Right lobe of liver (tissue), 6 donors: ENCODE results near the gene PRADC1. TPM values are rescaled to one million over a fixed set of nuclear protein-coding genes. Genes with fewer than 3 reads are reported as not detected.

ENCODE experiments used
- ATAC-seq, 4 donors: fragments of 200-7000 bp; cut with Tn5 transposase; one replicate each; pipeline ENCODE4 v1.9.1; 2020; ENCODE audit warnings: mild to moderate bottlenecking in 4 of 4, moderate library complexity in 4 of 4
- DNase-seq, 3 donors: peaks; one replicate each; pipeline ENCODE4 v3.0.0-alpha.2; 2020
- H3K27ac ChIP-seq, 3 donors: fragments of 200-600 bp; one replicate each; pipeline ENCODE4 v1.8.0; 2022
- H3K27me3 ChIP-seq, 2 donors: fragments of 200-600 bp; one replicate each; pipeline ENCODE4 v1.8.0; 2022
- H3K36me3 ChIP-seq, 4 donors: fragments of 200-600 bp; sonication (generic) in 1 of 4; one replicate each; pipeline versions ENCODE4 v1.5.1 to v1.8.0; 2017 to 2022; ENCODE audit warnings: control low read depth in 1 of 4
- H3K4me1 ChIP-seq, 4 donors: fragments of 200-600 bp; sonication (generic) in 1 of 4; one replicate each; pipeline versions ENCODE4 v1.5.1 to v1.8.0; 2017 to 2022; ENCODE audit warnings: control low read depth in 1 of 4
- H3K4me3 ChIP-seq, 3 donors: fragments of 200-600 bp; one replicate each; pipeline ENCODE4 v1.8.0; 2022
- H3K9me3 ChIP-seq, 4 donors: fragments of 200-600 bp; sonication (generic) in 1 of 4; one replicate each; pipeline versions ENCODE4 v1.5.1 to v1.8.0; 2017 to 2022; ENCODE audit warnings: control low read depth in 1 of 4
- POLR2A ChIP-seq: fragments of 450-650 bp; IDR thresholded peaks from one replicate; pipeline ENCODE4 v1.6.1; 2017; ENCODE audit warnings: antibody characterized with exemption, mild to moderate bottlenecking
- WGBS: methylation state at CpG from one replicate; pipeline ENCODE4 v1.1.6; 2018; ENCODE audit warnings: low coverage, low lambda C conversion rate; ENCODE audit not compliant: insufficient coverage; ENCODE audit errors: missing lambda C conversion rate; 5-methylcytosine and 5-hydroxymethylcytosine counted together
- intact Hi-C, 2 donors: fragments of 100-400 bp; cut with DNase I; formaldehyde crosslinking; loops; one replicate each; pipeline versions ENCODE4 v1.11.2 to v1.14.1; 2022
- total RNA-seq, 6 experiments: library from RNA; depleted of rRNA in 2 of 6; stranded (reverse); fragments of >200 nt in 2 of 6; fragmentation: NEBNext Ultra II Directional in 3 of 6; extraction: Animal tissue kit (Norgen Biotek cat#: 25700) in 3 of 6; gene quantifications; one replicate each; pipeline versions ENCODE4 v1.1.0 to v1.2.4, GENCODE V29; 2016 to 2023
- TF ChIP-seq, protein P1 (sequence below), 4 donors: fragments of 200-600 bp in 3 of 4; fragments of 450-650 bp in 1 of 4; IDR thresholded peaks; one replicate each; pipeline versions ENCODE4 v1.5.1 to v1.8.0; 2016 to 2022; ENCODE audit warnings: antibody characterized with exemption in 4 of 4, mild to moderate bottlenecking in 2 of 4
- donor health status: DM: no; HTN: yes; CAD: no.
- donor health status: DM: no; HTN: no; CAD: no.
- donor health status: DM: no; HTN: no; CAD: no.
- donor health status: DM: no; HTN: yes; CAD: no.
- donor health status: DM: no; HTN: yes; CAD: no.

The PRADC1 gene
- total RNA-seq, 6 experiments from 2014 or later, result 17.8 to 26.1 (median 22.5) TPM

DNA sequence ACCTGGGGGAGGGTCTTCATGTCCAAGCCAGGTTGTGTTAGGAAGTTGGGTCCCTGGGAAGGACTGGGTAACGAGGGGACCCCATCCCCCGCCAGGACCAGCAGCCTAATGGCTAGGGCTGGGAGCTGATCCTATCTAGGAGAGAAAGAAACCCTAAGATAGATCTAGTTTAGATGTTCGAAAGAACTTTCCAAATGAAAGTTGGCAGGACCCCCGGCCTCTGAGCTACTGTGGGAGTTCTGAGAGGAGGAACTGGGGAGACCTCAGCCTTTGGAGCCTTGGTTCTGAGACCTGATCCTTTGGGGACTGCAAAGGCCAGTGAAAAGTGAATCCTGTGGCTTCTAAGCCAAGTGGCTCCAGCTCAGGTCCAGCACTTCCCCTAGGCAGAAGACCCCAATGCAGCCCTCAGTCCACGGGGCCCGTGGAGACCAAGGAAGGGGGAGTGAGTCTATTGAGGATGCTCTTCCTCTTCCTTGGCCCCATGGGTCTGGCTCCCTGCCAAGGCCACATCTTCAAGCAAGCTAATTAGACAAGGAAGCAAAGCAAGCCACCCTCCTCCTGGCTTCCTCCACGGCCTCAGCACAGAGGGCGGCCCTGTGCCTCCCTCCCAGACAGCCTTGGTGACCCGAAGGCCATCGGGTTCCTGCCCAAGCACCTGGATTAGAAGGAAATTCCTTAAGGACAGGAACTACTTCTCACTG lies 24.5 kb upstream of the PRADC1 start:
- Histone ChIP-seq H3K27me3 (no peaks in the 10 kb centered on the region), H3K9me3 (no peaks in the 10 kb centered on the region), H3K4me3 (no peak overlapping the region), H3K27ac (no peak overlapping the region), H3K4me1 (no peaks in the 10 kb centered on the region), H3K36me3 (peaks cover 0 to 19% (median 10%) of the 10 kb centered on the region in 4 donors)
- 30% methylated on average over 2 of the region's 10 CpGs for WGBS
- intact Hi-C loops, result no loop called here
- ATAC-seq (no peak), DNase-seq (peak in 2 of 3 donors; percentile 40 to 58)
- TF ChIP-seq POLR2A, result no peak
- TF ChIP-seq, protein P1, sequence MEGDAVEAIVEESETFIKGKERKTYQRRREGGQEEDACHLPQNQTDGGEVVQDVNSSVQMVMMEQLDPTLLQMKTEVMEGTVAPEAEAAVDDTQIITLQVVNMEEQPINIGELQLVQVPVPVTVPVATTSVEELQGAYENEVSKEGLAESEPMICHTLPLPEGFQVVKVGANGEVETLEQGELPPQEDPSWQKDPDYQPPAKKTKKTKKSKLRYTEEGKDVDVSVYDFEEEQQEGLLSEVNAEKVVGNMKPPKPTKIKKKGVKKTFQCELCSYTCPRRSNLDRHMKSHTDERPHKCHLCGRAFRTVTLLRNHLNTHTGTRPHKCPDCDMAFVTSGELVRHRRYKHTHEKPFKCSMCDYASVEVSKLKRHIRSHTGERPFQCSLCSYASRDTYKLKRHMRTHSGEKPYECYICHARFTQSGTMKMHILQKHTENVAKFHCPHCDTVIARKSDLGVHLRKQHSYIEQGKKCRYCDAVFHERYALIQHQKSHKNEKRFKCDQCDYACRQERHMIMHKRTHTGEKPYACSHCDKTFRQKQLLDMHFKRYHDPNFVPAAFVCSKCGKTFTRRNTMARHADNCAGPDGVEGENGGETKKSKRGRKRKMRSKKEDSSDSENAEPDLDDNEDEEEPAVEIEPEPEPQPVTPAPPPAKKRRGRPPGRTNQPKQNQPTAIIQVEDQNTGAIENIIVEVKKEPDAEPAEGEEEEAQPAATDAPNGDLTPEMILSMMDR (IDR thresholded peaks at IDR 0.05), result no peak

DNA sequence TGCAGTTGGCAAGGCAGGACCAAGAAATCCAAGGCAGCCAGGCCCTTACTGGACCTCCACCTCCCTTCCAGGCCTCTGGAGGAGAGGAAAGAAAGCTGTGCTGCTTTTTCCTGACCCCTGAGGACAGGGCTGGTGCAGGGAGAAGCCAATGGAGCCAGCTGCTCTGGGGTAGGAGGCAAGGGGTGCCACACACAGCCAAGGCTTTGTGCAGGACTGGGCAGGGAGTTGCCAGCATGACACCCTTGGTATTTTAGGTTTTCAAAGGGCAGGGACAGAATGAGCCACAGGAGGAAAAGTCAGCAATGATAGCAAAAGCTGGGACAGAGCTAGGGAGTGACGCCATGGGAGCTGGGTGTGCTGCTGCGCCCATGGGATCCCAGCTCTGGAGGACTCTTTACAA lies 24.0 kb upstream of the PRADC1 start:
- 100% methylated on average over 2 of the region's 2 CpGs for WGBS
- no peak for ATAC-seq
- Histone ChIP-seq H3K36me3 (peaks cover 0 to 23% (median 13%) of the 10 kb centered on the region in 4 donors), H3K27ac (no peak overlapping the region), H3K27me3 (no peaks in the 10 kb centered on the region), H3K4me1 (no peaks in the 10 kb centered on the region), H3K4me3 (no peak overlapping the region), H3K9me3 (no peaks in the 10 kb centered on the region)
- no peak for DNase-seq
- TF ChIP-seq, protein P1 (IDR thresholded peaks at IDR 0.05), result no peak
- TF ChIP-seq POLR2A, result no peak
- intact Hi-C loops, result no loop called here

DNA sequence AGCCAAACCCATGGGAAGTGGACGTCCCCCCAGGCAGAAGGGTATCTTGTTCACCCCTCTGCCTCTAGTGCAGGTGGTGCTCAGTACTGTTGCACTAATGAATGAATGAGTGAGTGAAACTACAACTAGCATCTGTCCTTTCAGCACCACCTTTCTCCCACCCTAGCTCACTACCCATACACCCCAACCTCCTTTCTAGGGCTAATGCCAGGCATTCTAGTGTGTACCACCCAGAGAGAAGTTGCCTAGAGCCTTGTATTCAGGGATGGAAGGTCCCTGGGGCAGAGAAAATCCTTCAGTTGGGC lies 23.5 kb upstream of the PRADC1 start:
- TF ChIP-seq, protein P1 (IDR thresholded peaks at IDR 0.05), result no peak
- no peak for TF ChIP-seq POLR2A
- H3K36me3 ChIP-seq, result peaks cover 0 to 27% (median 16%) of the 10 kb centered on the region in 4 donors
- no peak overlapping the region for H3K27ac ChIP-seq
- H3K9me3 ChIP-seq, result no peaks in the 10 kb centered on the region
- no peaks in the 10 kb centered on the region for H3K4me1 ChIP-seq
- no peak for DNase-seq
- ATAC-seq, result no peak
- H3K4me3 ChIP-seq, result no peak overlapping the region
- no peaks in the 10 kb centered on the region for H3K27me3 ChIP-seq
- no CpG with 5 or more reads among the region's 1 CpG for WGBS
- intact Hi-C loops, result no loop called here

DNA sequence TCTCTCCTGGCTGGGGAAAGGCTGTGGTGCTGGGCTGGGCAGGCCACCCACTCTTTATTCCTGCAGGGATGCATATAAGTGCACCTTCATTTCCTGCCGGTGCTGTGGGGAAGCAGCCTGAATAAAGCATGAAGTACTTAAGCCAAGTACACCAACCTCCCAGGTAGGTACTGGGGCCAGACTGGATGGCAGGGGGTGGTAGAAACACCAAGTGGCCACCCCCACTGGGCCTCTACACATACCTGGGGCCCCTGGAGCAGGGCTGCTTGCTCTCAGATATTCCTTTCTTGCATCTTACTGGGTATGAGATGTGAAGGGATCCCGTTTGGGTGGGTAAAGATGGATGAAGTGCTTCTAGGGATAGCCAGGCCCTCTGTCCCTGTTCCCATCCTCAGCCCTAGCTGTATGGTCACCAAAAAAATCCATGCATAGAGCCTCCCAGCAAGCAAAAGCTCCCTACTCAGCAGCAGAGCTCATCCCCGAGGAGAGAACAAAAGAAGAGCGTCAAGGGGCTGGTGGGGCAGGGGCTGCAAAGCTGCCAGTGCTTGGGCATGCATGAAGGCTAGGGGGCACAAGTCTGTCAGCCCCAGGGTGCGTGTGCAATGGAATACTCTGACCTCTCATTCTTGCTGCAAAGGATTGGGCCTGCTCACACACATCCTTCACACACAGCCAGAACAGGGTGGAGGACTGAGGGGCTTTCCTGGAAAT lies 23.0 kb upstream of the PRADC1 start:
- H3K9me3 ChIP-seq, result no peaks in the 10 kb centered on the region
- 40% methylated on average over 1 of the region's 5 CpGs for WGBS
- intact Hi-C loops, result no loop called here
- no peaks in the 10 kb centered on the region for H3K4me1 ChIP-seq
- peaks cover 0 to 32% (median 19%) of the 10 kb centered on the region in 4 donors for H3K36me3 ChIP-seq
- ATAC-seq (no peak), DNase-seq (no peak)
- H3K27me3 ChIP-seq, result no peaks in the 10 kb centered on the region
- no peak for TF ChIP-seq POLR2A
- TF ChIP-seq, protein P1 (IDR thresholded peaks at IDR 0.05), result no peak
- H3K27ac ChIP-seq, result no peak overlapping the region
- H3K4me3 ChIP-seq, result no peak overlapping the region
